Stimulated activated CD8-positive, alpha-beta memory T cell treated with anti-CD3 and anti-CD28 coated beads, Interleukin-4, amount 100 ng/mL, for 4 hours (primary cell): ENCODE results near the gene TMEM109.

ENCODE experiments used
- DNase-seq, 2 donors: peaks; one replicate each; pipeline ENCODE4 v3.0.0-alpha.2; 2020; ENCODE audit warnings: low read depth in 2 of 2, low spot score in 1 of 2

The TMEM109 gene

DNA sequence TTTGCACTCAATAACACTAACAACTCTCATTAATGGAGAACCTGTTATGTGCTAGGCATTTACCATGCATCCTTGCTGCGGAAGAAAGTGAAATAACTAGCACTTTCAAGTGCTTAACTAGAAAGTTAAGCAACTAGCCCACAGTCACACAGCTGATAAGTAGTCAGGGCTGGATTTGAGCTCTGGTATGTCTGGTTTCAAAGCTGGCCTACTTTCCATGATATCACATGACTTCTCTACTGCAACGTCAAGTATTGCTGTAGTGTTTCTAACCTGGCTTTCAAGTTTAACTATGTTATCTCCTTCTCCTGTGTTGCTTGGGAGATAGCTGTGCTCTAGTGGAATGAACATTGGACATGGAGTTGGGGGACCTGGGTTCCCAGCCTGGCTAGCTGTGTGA, 25.9 kb downstream of the TMEM109 start:
- DNase-seq, result no peak

DNA sequence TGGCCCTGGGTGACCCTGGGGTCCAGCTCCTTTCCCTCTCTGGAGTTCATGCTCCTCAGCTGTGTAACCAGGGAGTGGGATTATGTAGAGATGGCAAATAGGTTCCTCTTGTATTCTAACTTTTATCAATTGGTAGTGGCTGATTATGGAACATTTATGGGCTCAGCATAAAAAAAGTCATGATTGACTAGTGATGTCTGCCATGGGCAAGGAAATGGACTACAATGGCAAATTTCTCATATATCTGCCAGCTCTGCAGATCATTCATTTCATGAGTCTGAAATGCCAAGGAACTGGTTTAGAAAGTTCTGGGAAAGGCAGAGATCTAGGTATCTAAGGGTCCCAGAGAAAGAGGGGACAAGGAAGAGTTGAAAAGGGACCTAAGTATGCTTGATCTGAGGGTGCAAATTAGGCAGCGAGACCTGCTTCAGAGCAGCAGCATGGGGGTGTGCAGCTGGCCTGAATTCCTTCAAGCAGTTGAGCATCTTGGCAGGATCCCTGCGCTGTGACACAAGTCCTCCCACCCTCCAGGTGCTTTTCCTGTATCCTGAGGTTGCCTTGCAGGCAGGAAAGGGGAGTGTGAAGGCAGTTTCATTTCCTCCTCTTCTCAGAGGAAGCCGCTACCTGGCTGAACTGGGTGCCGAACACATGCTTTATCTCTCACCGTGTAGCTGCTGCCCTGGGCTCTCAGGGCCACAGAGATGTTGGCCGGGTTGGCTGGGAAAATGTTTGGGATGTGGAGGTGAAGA, 27.6 kb downstream of the TMEM109 start:
- no peak for DNase-seq

- no peak for DNase-seq
Observed at GRCh38 chr11:60942219-60942618, 28.3 kb downstream of the TMEM109 start.

GRCh38 chr11:60942970-60943565, 29.1 kb downstream of the TMEM109 start:
- no peak for DNase-seq

- DNase-seq, result no peak
Observed at GRCh38 chr11:60944490-60945294, 30.7 kb downstream of the TMEM109 start.

DNA sequence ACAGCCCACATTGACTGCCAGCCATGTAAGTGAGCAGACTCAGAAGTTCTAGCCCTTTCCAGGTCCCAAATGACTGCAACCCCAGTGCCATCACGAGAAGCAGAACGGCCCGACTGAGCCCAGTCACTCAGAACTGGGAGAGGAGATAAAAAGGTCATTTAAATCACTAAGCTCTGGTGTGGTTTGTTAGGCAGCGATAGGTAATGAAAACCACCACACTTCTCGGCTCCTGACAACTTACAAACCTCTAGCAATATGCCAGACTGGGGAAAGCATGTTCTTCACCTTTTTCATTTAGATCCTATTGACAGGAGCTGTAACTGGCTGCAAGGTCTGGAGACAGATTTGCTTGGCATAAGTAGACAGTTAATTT, 31.3 kb downstream of the TMEM109 start:
- DNase-seq, result no peak

DNA sequence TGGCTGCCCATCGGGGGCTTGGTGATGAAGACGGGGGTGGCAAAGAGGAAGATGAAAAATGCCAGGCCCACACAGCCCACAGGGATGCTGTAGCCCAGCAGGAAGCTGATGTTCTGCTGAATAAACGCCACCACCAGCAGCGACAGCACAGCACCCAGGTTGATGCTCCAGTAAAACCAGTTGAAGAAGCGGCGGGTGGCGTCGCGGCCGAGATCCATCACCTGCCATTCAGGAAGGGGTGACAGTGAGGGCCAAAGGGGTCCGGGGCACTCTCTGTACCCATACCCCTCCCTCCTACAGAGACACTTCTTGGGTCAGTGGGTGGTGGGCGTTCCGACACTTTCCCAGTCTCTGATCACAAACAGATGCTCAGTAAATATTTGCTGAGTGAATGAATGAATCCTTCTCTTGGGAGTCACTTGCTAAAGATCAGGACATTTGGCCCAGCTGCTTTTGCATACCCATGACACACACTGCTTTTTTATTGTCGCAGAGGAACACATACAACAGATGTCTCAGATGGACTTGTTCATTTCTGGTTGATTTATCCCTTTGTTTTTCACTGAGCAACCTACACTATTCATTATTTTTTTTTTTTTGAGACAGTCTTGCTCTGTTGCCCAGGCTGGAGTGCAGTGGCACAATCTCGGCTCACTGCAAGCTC, 32.8 kb downstream of the TMEM109 start:
- no peak for DNase-seq

DNA sequence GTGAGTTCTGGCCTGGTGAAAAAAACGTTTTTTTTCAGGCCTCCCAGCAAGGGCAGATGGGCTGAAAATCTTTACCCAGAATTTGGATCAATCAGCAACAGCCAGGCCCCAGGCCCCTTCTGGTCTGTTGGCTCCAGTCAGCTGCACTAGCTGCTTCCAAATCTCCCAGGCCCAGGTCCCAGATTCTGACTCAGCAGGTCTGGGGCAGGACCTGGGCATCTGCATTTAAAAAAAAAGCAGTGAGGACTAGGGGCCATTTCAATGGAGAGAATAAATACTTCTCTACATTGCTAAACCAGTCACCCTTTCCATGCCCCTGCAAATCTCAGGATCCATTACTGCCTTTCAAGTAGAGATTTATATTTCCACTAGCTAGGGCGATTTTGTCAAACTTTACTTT, 33.7 kb downstream of the TMEM109 start:
- DNase-seq, result no peak

GRCh38 chr11:60948250-60948649, 34.3 kb downstream of the TMEM109 start:
- no peak for DNase-seq

- DNase-seq, result no peak
Observed at GRCh38 chr11:60950024-60950423, 36.1 kb downstream of the TMEM109 start.

GRCh38 chr11:60950933-60951605, 37.1 kb downstream of the TMEM109 start:
- no peak for DNase-seq

- DNase-seq, result no peak
Observed at GRCh38 chr11:60951606-60951903, 37.6 kb downstream of the TMEM109 start.

DNA sequence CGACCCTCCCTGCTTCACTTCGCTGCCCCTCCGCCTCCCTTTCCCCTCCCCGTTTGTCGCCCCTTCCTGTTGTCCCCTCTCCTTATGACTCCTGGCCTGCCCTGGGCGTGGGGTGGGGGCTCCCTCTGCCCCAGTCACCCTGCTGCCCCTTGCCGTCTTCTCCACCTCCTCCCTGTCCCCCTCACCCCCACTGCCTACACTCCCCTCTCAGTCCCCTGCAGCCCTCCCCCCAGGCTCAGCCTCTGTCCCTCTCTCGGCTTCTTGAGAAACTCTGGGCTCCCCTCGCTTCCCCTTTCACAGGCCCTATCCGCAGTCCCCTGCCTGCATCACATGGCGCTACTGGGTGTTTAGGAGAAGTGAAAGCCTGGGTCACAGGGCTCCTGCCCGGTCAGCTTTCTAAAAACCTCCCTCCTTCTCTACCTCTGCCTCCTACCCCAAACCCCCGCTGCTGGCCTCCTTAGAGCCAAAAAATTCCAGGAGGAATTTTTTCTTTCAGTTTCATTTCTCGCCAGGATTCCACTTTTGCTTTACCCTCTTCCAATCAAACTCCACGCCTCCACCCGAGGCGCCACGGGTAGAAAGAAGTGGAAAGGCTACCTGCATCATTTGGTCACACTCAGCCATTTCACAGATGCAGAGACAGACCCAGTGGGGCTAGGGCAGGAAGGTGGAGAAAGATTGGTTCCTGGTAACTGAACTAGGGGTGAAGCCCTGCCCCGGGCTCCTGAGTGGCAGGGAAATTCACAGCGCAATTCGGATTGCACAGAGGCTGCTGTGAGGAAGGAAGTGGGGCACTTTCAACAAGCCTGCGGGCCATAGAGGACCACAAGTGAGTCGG, 38.2 kb downstream of the TMEM109 start, which contains the start of gene SLC15A3:
Gene SLC15A3, minus strand, starts transcription at position 273 of the 838 bp plus-strand sequence. CDS start 625 bp downstream, outside the sequence.
- no peak for DNase-seq

DNA sequence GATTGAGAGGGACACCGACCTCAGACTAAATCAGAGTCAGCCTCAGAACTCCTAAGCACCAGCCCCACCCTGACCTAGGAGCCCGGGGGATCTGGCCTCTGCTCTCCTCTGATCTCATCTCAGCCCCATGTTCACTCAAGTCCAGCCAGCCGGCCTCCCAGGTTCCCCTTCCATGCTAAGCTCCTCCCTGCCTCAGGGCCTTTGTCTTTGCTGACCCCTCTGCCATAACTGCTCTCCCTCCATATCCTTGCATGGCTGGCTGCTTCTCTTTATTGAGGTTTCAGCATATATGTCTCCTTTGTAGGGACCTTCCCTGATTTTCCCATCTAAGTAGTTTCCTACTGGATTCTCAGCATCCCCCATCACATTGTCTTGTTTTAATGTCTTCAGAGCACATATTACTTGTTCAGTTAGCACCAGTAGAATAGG, 38.8 kb downstream of the TMEM109 start:
- DNase-seq, result no peak

- DNase-seq, result no peak
Observed at GRCh38 chr11:60953781-60954180, 39.8 kb downstream of the TMEM109 start.

DNA sequence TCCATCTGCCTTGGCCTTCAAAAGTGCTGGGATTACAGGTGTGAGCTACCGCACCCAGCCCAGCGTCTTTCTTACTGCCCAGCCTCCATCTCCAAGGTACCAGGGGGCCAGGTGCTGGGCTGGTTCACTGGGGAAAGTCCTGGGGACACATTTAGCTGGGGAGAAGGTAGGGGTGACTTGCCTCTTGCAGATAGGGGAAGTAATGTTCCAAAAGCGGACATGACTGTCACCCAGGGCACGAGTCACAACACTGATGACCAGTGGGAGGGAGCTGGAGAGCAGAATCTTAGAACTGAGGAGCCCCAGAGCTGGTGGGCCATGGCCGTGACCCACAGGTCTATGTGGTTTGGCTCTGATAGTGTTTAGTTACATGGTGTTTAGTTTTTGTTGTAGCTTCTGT, 40.5 kb downstream of the TMEM109 start:
- no peak for DNase-seq

DNA sequence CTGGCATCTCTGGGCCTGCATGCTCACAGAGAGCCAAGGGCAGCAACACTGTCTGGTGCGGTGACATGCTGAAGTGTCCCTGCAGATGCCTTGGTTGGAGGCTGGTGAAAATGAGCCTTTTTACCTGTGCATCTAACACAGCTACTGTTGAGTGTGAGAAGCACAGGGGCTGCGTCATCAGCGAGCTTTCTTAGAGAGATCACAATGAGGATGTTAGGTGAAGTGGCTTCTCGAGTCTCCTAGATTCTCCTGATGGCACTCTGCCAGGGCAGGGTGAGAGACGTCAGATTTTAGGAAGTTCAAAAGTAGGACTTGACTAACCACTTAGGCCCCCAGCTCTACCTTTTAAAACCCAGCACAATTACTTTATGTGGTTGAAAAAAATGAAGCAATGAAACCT, 41.6 kb downstream of the TMEM109 start:
- DNase-seq, result no peak

GRCh38 chr11:60957188-60957587, 43.2 kb downstream of the TMEM109 start:
- no peak for DNase-seq

- DNase-seq, result no peak
Observed at GRCh38 chr11:60959431-60959830, 45.5 kb downstream of the TMEM109 start.

- DNase-seq, result no peak
Observed at GRCh38 chr11:60960405-60960804, 46.4 kb downstream of the TMEM109 start.
